Measurements from ENCODE around the gene TRPT1. TPM values are rescaled to one million over a fixed set of nuclear protein-coding genes. Genes with fewer than 3 reads are reported as not detected.

The TRPT1 gene
- total RNA-seq, 2 experiments from 2014 or later = 23.9 to 27.1 TPM

- intact Hi-C loops (cut with DNase I, micrococcal nuclease) = no loop called here
- DNase-seq (no peak), ATAC-seq (no peak)
- no peaks in the 10 kb centered on the region for H3K27me3 Mint-ChIP-seq
- H3K4me1 Mint-ChIP-seq = peaks cover 17% of the 10 kb centered on the region
- no peak overlapping the region for H3K27ac Mint-ChIP-seq
- H3K4me3 Mint-ChIP-seq = no peak overlapping the region
- peaks cover 6% of the 10 kb centered on the region for H3K36me3 Mint-ChIP-seq (ENCODE audit: low read depth)
- no peaks in the 10 kb centered on the region for H3K9me3 Mint-ChIP-seq (ENCODE audit: low read depth)
- CTCF ChIA-PET = interaction anchor here (1.1 to 1.6 kb wide), 3 partner anchors 11 to 48 kb away, joined by 3 read pairs; no protein-coding TSS in a partner anchor
- POLR2A ChIA-PET = no interaction called here
These were observed 30.3 kb upstream of the TRPT1 start for GRCh38 chr11:64256300-64256699.

GRCh38 chr11:64255135-64256128, 29.4 kb upstream of the TRPT1 start:
- POLR2A ChIA-PET = interaction anchor here (1.0 kb wide), 1 partner anchor 66 kb away, joined by 5 read pairs; no protein-coding TSS in a partner anchor
- no peak for DNase-seq
- Mint-ChIP-seq H3K27me3 (no peaks in the 10 kb centered on the region), H3K27ac (no peak overlapping the region), H3K9me3 (ENCODE audit: low read depth) (no peaks in the 10 kb centered on the region), H3K4me1 (peaks cover 20% of the 10 kb centered on the region), H3K4me3 (no peak overlapping the region), H3K36me3 (ENCODE audit: low read depth) (peaks cover 6% of the 10 kb centered on the region)
- no peak for ATAC-seq
- intact Hi-C loops (cut with DNase I, micrococcal nuclease) = no loop called here
- CTCF ChIA-PET = interaction anchor here (0.6 to 1.2 kb wide), 3 partner anchors 12 to 488 kb away, joined by 3 read pairs; no protein-coding TSS in a partner anchor

GRCh38 chr11:64254326-64254725, 28.3 kb upstream of the TRPT1 start:
- no peak for ATAC-seq
- ChIA-PET CTCF (interaction anchor here (1.2 to 1.3 kb wide), 2 partner anchors 14 to 47 kb away, joined by 3 read pairs; partner anchors contain the start of gene FERMT3), POLR2A (interaction anchor here (1.0 kb wide), 1 partner anchor 65 kb away, joined by 5 read pairs; no protein-coding TSS in a partner anchor)
- H3K27ac Mint-ChIP-seq = no peak overlapping the region
- DNase-seq = no peak
- intact Hi-C loops (cut with DNase I, micrococcal nuclease) = no loop called here
- H3K27me3 Mint-ChIP-seq = no peaks in the 10 kb centered on the region
- H3K4me1 Mint-ChIP-seq = peaks cover 13% of the 10 kb centered on the region
- no peaks in the 10 kb centered on the region for H3K9me3 Mint-ChIP-seq (ENCODE audit: low read depth)
- H3K36me3 Mint-ChIP-seq (ENCODE audit: low read depth) = peaks cover 2% of the 10 kb centered on the region
- H3K4me3 Mint-ChIP-seq = no peak overlapping the region

DNA sequence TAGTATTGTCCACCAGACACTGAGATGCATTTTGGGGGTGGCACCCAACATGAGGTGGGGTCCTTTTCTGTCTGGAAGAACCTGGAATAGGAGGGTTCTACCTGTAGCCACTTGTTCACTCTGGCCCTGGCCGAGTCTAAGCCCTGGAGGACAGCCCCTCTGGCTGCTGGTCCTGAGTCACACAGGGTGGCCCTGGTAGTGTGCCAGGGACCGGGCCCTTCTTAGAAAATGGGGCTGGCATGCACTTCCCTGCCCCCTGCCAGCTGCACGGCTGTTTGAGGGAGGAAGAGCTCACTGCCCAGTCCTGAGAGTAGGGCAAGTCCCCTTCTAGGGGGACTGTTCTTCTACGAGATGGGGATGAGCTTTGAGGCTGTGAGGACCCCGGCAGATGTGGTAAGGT, 27.5 kb upstream of the TRPT1 start:
- no peak for DNase-seq
- Mint-ChIP-seq H3K27ac (no peak overlapping the region), H3K36me3 (ENCODE audit: low read depth) (no peaks in the 10 kb centered on the region), H3K4me3 (peak overlapping the region; percentile 84), H3K27me3 (no peaks in the 10 kb centered on the region), H3K9me3 (ENCODE audit: low read depth) (no peaks in the 10 kb centered on the region), H3K4me1 (peaks cover 13% of the 10 kb centered on the region)
- CTCF ChIA-PET = interaction anchor here (1.2 to 1.3 kb wide), 2 partner anchors 14 to 46 kb away, joined by 3 read pairs; partner anchors contain the start of gene FERMT3
- intact Hi-C loops (cut with DNase I, micrococcal nuclease) = no loop called here
- POLR2A ChIA-PET = no interaction called here
- no peak for ATAC-seq

- POLR2A ChIA-PET = no interaction called here
- Mint-ChIP-seq H3K4me1 (peaks cover 13% of the 10 kb centered on the region), H3K27ac (no peak overlapping the region), H3K4me3 (peak overlapping the region; percentile 84), H3K27me3 (no peaks in the 10 kb centered on the region), H3K36me3 (ENCODE audit: low read depth) (no peaks in the 10 kb centered on the region), H3K9me3 (ENCODE audit: low read depth) (no peaks in the 10 kb centered on the region)
- DNase-seq = no peak
- ATAC-seq = no peak
- CTCF ChIA-PET = interaction anchor here (0.7 to 1.4 kb wide), 4 partner anchors 10 to 640 kb away, joined by 3 to 8 read pairs (median 3); partner anchors contain the start of gene FERMT3
- intact Hi-C loops (cut with DNase I, micrococcal nuclease) = no loop called here
These were observed 27.1 kb upstream of the TRPT1 start for GRCh38 chr11:64253043-64253442.

DNA sequence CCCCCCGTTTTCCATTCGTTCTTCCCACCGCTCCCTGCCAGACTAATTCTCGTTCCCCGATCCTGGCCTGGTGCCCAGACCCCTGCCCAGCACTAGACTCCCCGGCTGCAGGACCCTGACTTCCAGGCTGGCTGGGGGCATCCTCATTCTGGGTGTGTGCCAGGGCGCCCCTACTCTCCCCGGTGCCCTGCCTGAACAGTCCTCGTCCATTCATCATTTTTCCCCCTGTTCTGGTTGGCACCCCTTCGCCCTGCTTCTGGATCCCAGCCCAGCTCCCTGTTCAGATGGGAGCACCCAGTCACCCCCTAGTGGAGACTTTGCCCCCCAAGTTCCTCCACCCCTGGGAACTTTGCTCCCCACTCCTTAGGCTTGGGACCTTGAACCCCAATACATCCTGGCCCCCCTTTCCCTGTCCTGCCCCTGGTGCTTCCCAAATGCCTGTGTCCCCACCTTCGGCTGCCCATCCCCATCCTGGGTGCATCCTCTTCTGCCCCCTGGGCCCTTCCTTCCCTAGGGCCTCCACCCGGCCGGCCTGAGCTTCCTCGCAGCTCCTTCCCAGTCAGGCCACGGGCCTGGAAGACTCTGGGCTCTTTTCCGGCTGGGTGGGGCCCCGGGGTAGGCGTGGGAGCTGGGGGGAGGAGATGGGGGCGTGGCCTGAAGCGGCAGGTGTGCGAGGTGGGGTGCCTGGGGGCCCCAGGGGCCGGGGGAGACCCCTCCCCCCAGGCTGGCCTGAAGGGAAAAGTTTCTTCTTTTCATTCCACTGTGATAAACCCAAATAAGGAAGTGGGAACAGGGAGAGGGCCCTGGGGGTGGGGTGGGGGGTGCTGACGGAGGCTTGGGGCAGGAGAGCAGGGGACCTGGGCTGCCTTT, 26.3 kb upstream of the TRPT1 start:
- peak; percentile 52 for DNase-seq
- CTCF ChIA-PET = interaction anchor here (0.5 to 3.2 kb wide), 15 partner anchors 10 to 1774 kb away, joined by 3 to 16 read pairs (median 3); partner anchors contain the start of genes CATSPER1, ESRRA and FKBP2
- H3K4me1 Mint-ChIP-seq = peaks cover 13% of the 10 kb centered on the region
- H3K27ac Mint-ChIP-seq = no peak overlapping the region
- POLR2A ChIA-PET = interaction anchor here (0.6 kb wide), 1 partner anchor 65 kb away, joined by 3 read pairs; the partner anchor contains the start of genes PRDX5 and TRMT112
- no peaks in the 10 kb centered on the region for H3K36me3 Mint-ChIP-seq (ENCODE audit: low read depth)
- intact Hi-C loops (cut with DNase I, micrococcal nuclease) = no loop called here
- H3K9me3 Mint-ChIP-seq (ENCODE audit: low read depth) = no peaks in the 10 kb centered on the region
- no peak for ATAC-seq
- no peaks in the 10 kb centered on the region for H3K27me3 Mint-ChIP-seq
- peak overlapping the region; percentile 84 for H3K4me3 Mint-ChIP-seq

DNA sequence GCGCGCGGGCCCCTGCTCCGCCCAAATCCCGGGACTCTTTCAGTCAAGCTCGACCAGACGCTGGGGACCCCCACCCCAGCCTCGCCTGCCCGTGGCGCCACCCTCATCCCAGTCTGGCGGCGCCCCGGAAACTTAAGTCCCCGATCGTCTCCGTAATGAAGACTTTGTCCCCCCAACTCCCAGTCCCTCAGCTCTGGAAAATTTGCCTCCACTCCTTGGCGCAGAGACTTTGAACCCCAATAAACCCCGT, 25.7 kb upstream of the TRPT1 start:
- H3K9me3 Mint-ChIP-seq (ENCODE audit: low read depth) = no peaks in the 10 kb centered on the region
- no peak for ATAC-seq
- H3K27me3 Mint-ChIP-seq = no peaks in the 10 kb centered on the region
- ChIA-PET POLR2A (interaction anchor here (0.6 kb wide), 1 partner anchor 66 kb away, joined by 3 read pairs; the partner anchor contains the start of genes PRDX5 and TRMT112), CTCF (interaction anchor here (0.6 to 3.2 kb wide), 11 partner anchors 10 to 1424 kb away, joined by 3 to 16 read pairs (median 5); partner anchors contain the start of genes ESRRA and FKBP2)
- H3K4me3 Mint-ChIP-seq = peak overlapping the region; percentile 84
- no peaks in the 10 kb centered on the region for H3K36me3 Mint-ChIP-seq (ENCODE audit: low read depth)
- intact Hi-C loops (cut with DNase I, micrococcal nuclease) = loop anchor here (1.0 kb wide), 3 partner anchors 18 to 53 kb away; partner anchors contain the start of gene GPR137 (in 1 of the 2)
- DNase-seq = no peak
- peaks cover 15% of the 10 kb centered on the region for H3K4me1 Mint-ChIP-seq
- no peak overlapping the region for H3K27ac Mint-ChIP-seq

- Mint-ChIP-seq H3K4me1 (peaks cover 15% of the 10 kb centered on the region), H3K9me3 (ENCODE audit: low read depth) (no peaks in the 10 kb centered on the region), H3K27ac (no peak within 1 kb of the TSS), H3K27me3 (no peaks in the 10 kb centered on the region), H3K4me3 (peak within 1 kb of the TSS; percentile 84), H3K36me3 (ENCODE audit: low read depth) (no peaks in the 10 kb centered on the region)
- peak; percentile 62 for ATAC-seq
- CTCF ChIA-PET = interaction anchor here (0.6 to 3.2 kb wide), 15 partner anchors 10 to 1423 kb away, joined by 3 to 20 read pairs (median 5); partner anchors contain the start of genes ESRRA and FKBP2
- intact Hi-C loops (cut with DNase I, micrococcal nuclease) = loop anchor here (1.0 kb wide), 3 partner anchors 18 to 53 kb away; partner anchors contain the start of gene GPR137 (in 1 of the 2)
- POLR2A ChIA-PET = no interaction called here
- DNase-seq = peak; percentile 78
These were observed 25.2 kb upstream of the TRPT1 start, which contains the start of gene PLCB3 for GRCh38 chr11:64251016-64251752. TSS of gene PLCB3 (plus strand) at chr11:64251530. CDS start at chr11:64251650, 120 bp downstream.

- Mint-ChIP-seq H3K27ac (no peak overlapping the region), H3K27me3 (no peaks in the 10 kb centered on the region), H3K4me1 (peaks cover 15% of the 10 kb centered on the region), H3K36me3 (ENCODE audit: low read depth) (peaks cover 5% of the 10 kb centered on the region), H3K4me3 (peak overlapping the region; percentile 71), H3K9me3 (ENCODE audit: low read depth) (no peaks in the 10 kb centered on the region)
- ChIA-PET CTCF (interaction anchor here (0.5 to 3.2 kb wide), 16 partner anchors 9 to 443 kb away, joined by 3 to 20 read pairs (median 4); partner anchors contain the start of genes CATSPERZ, ESRRA, FERMT3 and FKBP2), POLR2A (no interaction called here)
- ATAC-seq (no peak), DNase-seq (no peak)
- intact Hi-C loops (cut with DNase I, micrococcal nuclease) = loop anchor here (1.0 kb wide), 4 partner anchors 19 to 54 kb away; partner anchors contain the start of gene GPR137 (in 1 of the 2)
These were observed 24.5 kb upstream of the TRPT1 start for GRCh38 chr11:64250415-64251015.

Measured in activated CD4-positive, alpha-beta T cell treated with anti-CD3 and anti-CD28 coated beads for 36 hours (primary cell).